ENCODE results near the gene CGA.

The CGA gene

DNA sequence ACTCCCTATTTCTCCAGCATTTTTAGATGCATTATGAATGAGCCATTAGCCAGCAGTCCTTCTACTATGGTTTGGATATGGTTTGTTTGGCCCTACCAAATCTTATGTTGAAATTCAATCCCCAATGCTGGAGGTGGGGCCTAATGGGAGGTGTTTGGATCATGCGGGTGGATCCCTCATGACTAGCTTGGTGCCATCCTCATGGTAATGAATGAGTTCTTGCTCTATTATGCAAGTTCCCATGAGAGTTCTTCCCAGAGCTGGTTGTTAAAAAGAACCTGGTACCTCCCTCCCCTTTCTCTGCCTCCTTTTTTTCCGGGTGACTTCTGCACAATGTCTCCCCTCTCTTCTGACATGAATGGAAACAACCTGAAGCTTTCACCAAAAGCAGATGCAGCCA is 6.2 kb upstream of the CGA start:
- H3K36me3 Mint-ChIP-seq, result no peaks in the 10 kb centered on the region
- H3K4me3 Mint-ChIP-seq, result no peak overlapping the region
- no peaks in the 10 kb centered on the region for H3K9me3 Mint-ChIP-seq (ENCODE audit: low read depth)
- H3K27ac Mint-ChIP-seq, result no peak overlapping the region
- no peaks in the 10 kb centered on the region for H3K4me1 Mint-ChIP-seq (ENCODE audit: low read depth)
- peaks cover 7% of the 10 kb centered on the region for H3K27me3 Mint-ChIP-seq

- H3K27ac Mint-ChIP-seq, result no peak overlapping the region
- H3K9me3 Mint-ChIP-seq (ENCODE audit: low read depth), result no peaks in the 10 kb centered on the region
- no peak overlapping the region for H3K4me3 Mint-ChIP-seq
- no peaks in the 10 kb centered on the region for H3K36me3 Mint-ChIP-seq
- peaks cover 7% of the 10 kb centered on the region for H3K27me3 Mint-ChIP-seq
- no peaks in the 10 kb centered on the region for H3K4me1 Mint-ChIP-seq (ENCODE audit: low read depth)
Measured at GRCh38 chr6:87100216-87100615, 5.3 kb upstream of the CGA start.

DNA sequence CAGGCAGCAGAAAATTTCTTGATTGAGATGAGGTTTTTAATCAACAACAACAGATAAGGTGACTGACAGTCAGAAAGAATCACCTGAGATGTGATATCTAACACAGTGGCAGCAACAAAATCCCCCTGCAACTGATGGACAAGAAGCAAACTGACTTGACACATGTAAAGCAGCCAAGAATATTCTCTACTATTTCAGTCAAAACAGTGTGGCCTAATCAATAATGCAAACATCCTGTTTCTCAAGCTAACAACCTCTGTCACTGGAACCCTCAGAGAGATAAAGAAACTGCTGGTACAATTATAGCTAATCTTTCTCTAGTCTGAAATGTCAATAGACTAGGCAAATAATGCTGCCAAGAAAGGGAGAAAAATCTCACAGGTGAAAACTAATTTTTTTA is 4.6 kb upstream of the CGA start:
- Mint-ChIP-seq H3K4me3 (no peak overlapping the region), H3K27ac (no peak overlapping the region), H3K9me3 (ENCODE audit: low read depth) (no peaks in the 10 kb centered on the region), H3K27me3 (peaks cover 9% of the 10 kb centered on the region), H3K4me1 (ENCODE audit: low read depth) (no peaks in the 10 kb centered on the region), H3K36me3 (no peaks in the 10 kb centered on the region)

- Mint-ChIP-seq H3K27me3 (peaks cover 7% of the 10 kb centered on the region), H3K9me3 (ENCODE audit: low read depth) (no peaks in the 10 kb centered on the region), H3K27ac (no peak overlapping the region), H3K4me3 (no peak overlapping the region), H3K36me3 (no peaks in the 10 kb centered on the region), H3K4me1 (ENCODE audit: low read depth) (no peaks in the 10 kb centered on the region)
Measured at GRCh38 chr6:87094576-87094975, 330 bp downstream of the CGA start.

GRCh38 chr6:87093651-87094050 is 1.3 kb downstream of the CGA start:
- Mint-ChIP-seq H3K4me1 (ENCODE audit: low read depth) (no peaks in the 10 kb centered on the region), H3K27ac (no peak overlapping the region), H3K9me3 (ENCODE audit: low read depth) (no peaks in the 10 kb centered on the region), H3K4me3 (no peak overlapping the region), H3K36me3 (no peaks in the 10 kb centered on the region), H3K27me3 (peaks cover 5% of the 10 kb centered on the region)

- Mint-ChIP-seq H3K36me3 (no peaks in the 10 kb centered on the region), H3K9me3 (ENCODE audit: low read depth) (no peaks in the 10 kb centered on the region), H3K4me3 (no peak overlapping the region), H3K4me1 (ENCODE audit: low read depth) (no peaks in the 10 kb centered on the region), H3K27ac (no peak overlapping the region), H3K27me3 (peaks cover 5% of the 10 kb centered on the region)
Measured at GRCh38 chr6:87093199-87093598, 1.7 kb downstream of the CGA start.

GRCh38 chr6:87092435-87092834 is 2.5 kb downstream of the CGA start:
- Mint-ChIP-seq H3K4me1 (ENCODE audit: low read depth) (no peaks in the 10 kb centered on the region), H3K36me3 (no peaks in the 10 kb centered on the region), H3K27ac (no peak overlapping the region), H3K27me3 (peaks cover 5% of the 10 kb centered on the region), H3K9me3 (ENCODE audit: low read depth) (no peaks in the 10 kb centered on the region), H3K4me3 (no peak overlapping the region)

GRCh38 chr6:87089135-87089534 is 5.8 kb downstream of the CGA start:
- Mint-ChIP-seq H3K27ac (no peak overlapping the region), H3K36me3 (no peaks in the 10 kb centered on the region), H3K27me3 (peaks cover 4% of the 10 kb centered on the region), H3K4me3 (no peak overlapping the region), H3K4me1 (ENCODE audit: low read depth) (no peaks in the 10 kb centered on the region), H3K9me3 (ENCODE audit: low read depth) (no peaks in the 10 kb centered on the region)

DNA sequence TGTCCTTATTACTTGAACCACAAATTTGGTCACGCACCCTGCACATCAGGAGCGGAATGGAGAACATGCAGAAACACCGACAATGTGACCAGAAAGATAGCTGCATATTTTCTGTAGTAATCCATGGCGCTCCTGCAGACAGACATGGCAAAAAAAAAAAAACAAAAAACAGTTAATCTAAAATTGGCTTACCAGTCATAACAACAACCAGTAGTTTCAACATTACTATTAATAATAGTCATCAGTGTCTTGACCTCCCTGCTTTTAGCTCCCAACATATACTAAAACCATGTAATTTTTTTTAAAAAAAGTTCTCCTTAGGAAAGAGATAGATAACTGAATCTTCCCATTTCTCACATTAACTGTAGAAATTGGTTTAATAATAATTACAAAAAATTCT is 6.8 kb downstream of the CGA start:
- H3K9me3 Mint-ChIP-seq (ENCODE audit: low read depth), result no peaks in the 10 kb centered on the region
- no peak overlapping the region for H3K4me3 Mint-ChIP-seq
- no peak overlapping the region for H3K27ac Mint-ChIP-seq
- no peaks in the 10 kb centered on the region for H3K4me1 Mint-ChIP-seq (ENCODE audit: low read depth)
- peaks cover 4% of the 10 kb centered on the region for H3K27me3 Mint-ChIP-seq
- H3K36me3 Mint-ChIP-seq, result no peaks in the 10 kb centered on the region

DNA sequence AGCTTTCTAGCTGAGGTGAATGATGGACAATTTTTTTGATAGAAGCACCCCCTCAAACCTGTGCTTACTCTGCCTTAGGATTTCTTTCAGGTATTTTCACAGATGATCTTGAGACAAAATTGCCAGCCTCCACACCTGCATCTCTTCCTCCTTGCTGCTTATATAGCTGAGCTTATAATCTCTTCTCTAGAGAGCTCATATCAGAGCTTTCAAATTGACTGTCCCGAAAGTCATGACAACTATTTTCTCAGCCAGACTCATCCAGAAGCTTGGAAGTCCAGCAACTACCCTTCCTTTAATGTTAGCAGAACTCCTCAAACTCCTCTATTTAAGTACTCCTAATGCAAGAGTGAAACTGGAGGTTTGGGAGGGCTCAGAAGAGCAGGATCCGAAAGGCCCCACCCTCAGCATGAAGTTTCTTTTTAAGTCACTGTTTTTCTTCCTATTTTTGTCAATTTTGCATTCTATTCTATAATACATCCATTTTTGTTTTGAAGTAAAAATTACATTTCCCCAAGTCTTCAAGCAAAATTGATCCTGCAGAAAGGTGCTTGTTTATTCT is 12.7 kb downstream of the CGA start:
- Mint-ChIP-seq H3K27me3 (peaks cover 15% of the 10 kb centered on the region), H3K27ac (no peak overlapping the region), H3K4me3 (no peak overlapping the region), H3K36me3 (no peaks in the 10 kb centered on the region), H3K4me1 (ENCODE audit: low read depth) (no peaks in the 10 kb centered on the region), H3K9me3 (ENCODE audit: low read depth) (no peaks in the 10 kb centered on the region)

DNA sequence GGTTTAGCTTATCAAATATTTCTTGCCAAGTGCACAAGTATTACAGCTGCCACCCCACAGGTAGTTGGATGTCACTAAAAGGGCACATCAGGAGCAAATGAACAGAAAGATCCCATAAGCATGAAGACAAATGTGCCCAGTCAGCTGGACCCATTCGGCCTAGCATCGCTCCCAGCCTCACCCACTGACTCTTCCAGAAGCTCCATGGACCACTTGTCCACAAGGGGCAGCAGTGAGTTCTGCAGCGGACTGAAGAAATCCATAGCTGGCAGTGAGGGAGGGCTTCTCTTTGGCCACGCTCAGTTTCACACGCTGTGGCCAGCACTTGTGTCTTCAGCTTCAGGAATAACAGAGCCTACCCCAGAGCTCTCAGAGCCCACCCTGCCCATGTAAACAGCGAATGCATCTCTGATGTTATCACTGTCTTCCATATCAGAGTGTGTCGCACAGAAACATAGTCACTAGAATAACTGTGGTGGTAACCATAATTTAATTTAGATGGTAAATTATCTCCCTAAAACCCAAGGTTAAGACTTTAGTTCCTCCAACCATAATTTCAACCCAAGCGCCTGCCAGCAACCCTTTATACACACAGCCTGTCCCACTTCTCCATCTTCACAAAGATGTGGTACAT is 15.8 kb downstream of the CGA start:
- Mint-ChIP-seq H3K4me1 (ENCODE audit: low read depth) (no peaks in the 10 kb centered on the region), H3K27ac (no peak overlapping the region), H3K4me3 (no peak overlapping the region), H3K9me3 (ENCODE audit: low read depth) (no peaks in the 10 kb centered on the region), H3K27me3 (peaks cover 11% of the 10 kb centered on the region), H3K36me3 (no peaks in the 10 kb centered on the region)

DNA sequence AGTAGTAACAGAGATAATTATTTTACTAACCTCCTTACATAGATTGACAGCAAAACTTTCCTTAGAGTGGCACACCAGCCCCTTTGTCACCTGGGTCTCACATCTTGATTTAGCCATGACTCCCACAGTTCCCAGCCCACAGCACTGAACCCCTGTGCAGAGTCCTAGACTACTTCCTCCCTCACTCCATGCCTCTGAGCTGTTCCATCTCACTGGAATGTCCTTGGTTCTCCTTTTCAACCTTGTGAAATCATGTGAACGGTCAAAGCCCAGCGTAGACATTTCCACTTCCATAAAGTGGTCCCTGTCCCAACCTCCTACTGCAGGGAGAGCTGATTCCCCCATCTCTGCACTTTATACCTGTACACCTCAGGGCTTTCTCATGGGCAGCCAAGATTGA is 19.7 kb downstream of the CGA start:
- H3K27ac Mint-ChIP-seq, result no peak overlapping the region
- no peak overlapping the region for H3K4me3 Mint-ChIP-seq
- H3K4me1 Mint-ChIP-seq (ENCODE audit: low read depth), result no peaks in the 10 kb centered on the region
- no peaks in the 10 kb centered on the region for H3K36me3 Mint-ChIP-seq
- no peaks in the 10 kb centered on the region for H3K9me3 Mint-ChIP-seq (ENCODE audit: low read depth)
- peaks cover 6% of the 10 kb centered on the region for H3K27me3 Mint-ChIP-seq

GRCh38 chr6:87074101-87074621 is 20.7 kb downstream of the CGA start:
- Mint-ChIP-seq H3K36me3 (no peaks in the 10 kb centered on the region), H3K4me1 (ENCODE audit: low read depth) (no peaks in the 10 kb centered on the region), H3K9me3 (ENCODE audit: low read depth) (no peaks in the 10 kb centered on the region), H3K4me3 (no peak overlapping the region), H3K27ac (no peak overlapping the region), H3K27me3 (peaks cover 4% of the 10 kb centered on the region)

DNA sequence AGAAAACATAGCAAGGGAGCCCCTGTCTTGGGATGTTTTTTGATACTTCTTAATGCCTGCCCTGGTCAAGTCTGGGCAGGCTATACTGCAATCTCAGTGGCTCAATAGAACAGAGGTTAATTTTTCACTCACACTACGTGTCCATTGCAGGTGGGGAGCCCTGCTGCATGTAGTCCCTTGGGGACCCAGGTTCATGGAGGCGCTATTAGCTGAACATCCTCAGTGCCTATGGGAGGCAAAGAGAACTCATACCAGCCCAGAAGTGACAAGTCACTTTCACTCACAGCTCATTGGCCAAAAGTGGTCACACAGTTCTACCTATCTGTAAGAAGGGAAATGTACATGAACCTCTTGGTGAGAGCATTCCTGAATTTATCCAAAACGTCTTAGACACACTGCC is 23.2 kb downstream of the CGA start:
- peaks cover under 1% of the 10 kb centered on the region for H3K4me1 Mint-ChIP-seq (ENCODE audit: low read depth)
- peaks cover 4% of the 10 kb centered on the region for H3K27me3 Mint-ChIP-seq
- no peaks in the 10 kb centered on the region for H3K9me3 Mint-ChIP-seq (ENCODE audit: low read depth)
- no peaks in the 10 kb centered on the region for H3K36me3 Mint-ChIP-seq
- H3K4me3 Mint-ChIP-seq, result no peak overlapping the region
- no peak overlapping the region for H3K27ac Mint-ChIP-seq

- Mint-ChIP-seq H3K27me3 (peaks cover 4% of the 10 kb centered on the region), H3K9me3 (ENCODE audit: low read depth) (no peaks in the 10 kb centered on the region), H3K4me3 (no peak overlapping the region), H3K4me1 (ENCODE audit: low read depth) (peaks cover 2% of the 10 kb centered on the region), H3K36me3 (no peaks in the 10 kb centered on the region), H3K27ac (no peak overlapping the region)
Measured at GRCh38 chr6:87070741-87071140, 24.2 kb downstream of the CGA start.

- H3K36me3 Mint-ChIP-seq, result no peaks in the 10 kb centered on the region
- peaks cover 8% of the 10 kb centered on the region for H3K27me3 Mint-ChIP-seq
- H3K9me3 Mint-ChIP-seq (ENCODE audit: low read depth), result no peaks in the 10 kb centered on the region
- H3K4me3 Mint-ChIP-seq, result no peak overlapping the region
- peaks cover 2% of the 10 kb centered on the region for H3K4me1 Mint-ChIP-seq (ENCODE audit: low read depth)
- no peak overlapping the region for H3K27ac Mint-ChIP-seq
Measured at GRCh38 chr6:87068795-87069194, 26.1 kb downstream of the CGA start.
